Caco-2 (cell line): Measurements from ENCODE around the gene CSMD2. TPM values are rescaled to one million over a fixed set of nuclear protein-coding genes. Genes with fewer than 3 reads are reported as not detected.
A peak's percentile ranks its signal among the peaks of the same experiment; 100 is the strongest.

Experiments used
- Bru-seq: library from RNA; stranded (reverse); fragments of 400-500 nt; gene quantifications from one replicate; lab custom pipeline; 2021; lab: Mats Ljungman, UMichigan
- BruChase-seq, 2 experiments: library from RNA; stranded (reverse); fragments of 400-500 nt; gene quantifications; one replicate each; lab custom pipeline; 2021; lab: Mats Ljungman, UMichigan
- BruUV-seq: library from RNA; stranded (reverse); fragments of 400-500 nt; replicated peaks from 2 replicates; lab custom pipeline; 2021; lab: Mats Ljungman, UMichigan
- CTCF ChIA-PET: fragments of 300-600 bp; sonication (Branson Sonifier 250); formaldehyde crosslinking; loops from one replicate; lab custom pipeline; 2022; ENCODE audit warnings: antibody characterized with exemption; lab: Charles Lee
- POLR2A ChIA-PET: fragments of 300-600 bp; sonication (Branson Sonifier 250); formaldehyde crosslinking; loops from one replicate; lab custom pipeline; 2022; ENCODE audit warnings: antibody characterized with exemption; lab: Charles Lee
- DNase-seq, 2 experiments: peaks; one replicate each; pipeline versions ENCODE4 v3.0.0 to v3.0.0-alpha.2; 2020 to 2022
- H3K27me3 ChIP-seq: replicated peaks from 2 replicates; pipeline ENCODE4 v1.6.0; 2011; ENCODE audit warnings: low read length; ENCODE audit not compliant: control insufficient read depth, insufficient read depth
- H3K36me3 ChIP-seq: 2 replicates; pipeline ENCODE4 v1.5.1; 2011; ENCODE audit warnings: low read length; ENCODE audit not compliant: control insufficient read depth, insufficient read depth
- H3K4me1 ChIP-seq: fragments of 250-450 bp; sonication (Bioruptor Pico); 2 replicates; pipeline ENCODE4 v1.5.1; 2020; ENCODE audit warnings: mild to moderate bottlenecking
- H3K4me3 ChIP-seq: 2 replicates; pipeline ENCODE4 v1.5.1; 2011; ENCODE audit warnings: low read depth, mild to moderate bottlenecking, control low read depth, low read length
- H3K9me3 ChIP-seq: fragments of 250-450 bp; sonication (Bioruptor Pico); 2 replicates; pipeline ENCODE4 v1.5.1; 2020; ENCODE audit warnings: mild to moderate bottlenecking, moderate library complexity
- H3K27ac Mint-ChIP-seq: one replicate; pipeline ENCODE4 v1.8.0; 2022; ENCODE audit warnings: mixed read lengths; ENCODE audit not compliant: unreplicated experiment
- H3K27me3 Mint-ChIP-seq: one replicate; pipeline ENCODE4 v1.8.0; 2022; ENCODE audit warnings: mixed read lengths; ENCODE audit not compliant: insufficient read depth, unreplicated experiment
- H3K36me3 Mint-ChIP-seq: one replicate; pipeline ENCODE4 v1.8.0; 2022; ENCODE audit warnings: mild to moderate bottlenecking, mixed read lengths; ENCODE audit not compliant: insufficient read depth, unreplicated experiment
- H3K4me1 Mint-ChIP-seq: one replicate; pipeline ENCODE4 v1.8.0; 2022; ENCODE audit warnings: low read depth, mixed read lengths; ENCODE audit not compliant: unreplicated experiment
- H3K4me3 Mint-ChIP-seq: one replicate; pipeline ENCODE4 v1.8.0; 2022; ENCODE audit warnings: mild to moderate bottlenecking, moderate library complexity, mixed read lengths; ENCODE audit not compliant: unreplicated experiment
- H3K9me3 Mint-ChIP-seq: one replicate; pipeline ENCODE4 v1.8.0; 2022; ENCODE audit warnings: mixed read lengths; ENCODE audit not compliant: unreplicated experiment
- CTCF ChIP-seq, 2 experiments: fragments of 200-600 bp in 1 of 2; IDR thresholded peaks; 1 replicate in 1 of 2; 2 replicates in 1 of 2; pipeline versions ENCODE4 v1.5.1 to v1.8.0; 2011 to 2022; ENCODE audit warnings: antibody characterized with exemption in 1 of 2, control low read depth in 1 of 2, inconsistent platforms in 1 of 2, low read depth in 1 of 2, low read length in 1 of 2, mild to moderate bottlenecking in 1 of 2, moderate library complexity in 1 of 2; ENCODE audit not compliant: insufficient read depth in 1 of 2, severe bottlenecking in 1 of 2, unreplicated experiment in 1 of 2
- intact Hi-C: fragments of 100-400 bp; cut with micrococcal nuclease; formaldehyde crosslinking; loops from one replicate; pipeline ENCODE4 v1.10.0; 2022; ENCODE audit not compliant: unreplicated experiment
- long read RNA-seq: library from polyadenylated mRNA; stranded (forward); transcript quantifications from one replicate; pipeline ENCODE4 v2.0.0, GENCODE V29; 2022
- total RNA-seq: library from RNA; stranded (reverse); gene quantifications from 2 replicates; pipeline ENCODE4 v1.2.3, GENCODE V29; 2022

CSMD2 gene
- total RNA-seq (not detected in 2 replicates), Bru-seq, nascent RNA (percentile 4 among the genes with signal in this experiment), BruChase-seq, experiment 1, labeled RNA remaining after a 2-hour chase (percentile 1 among the genes with signal in this experiment), BruChase-seq, experiment 2, labeled RNA remaining after a 6-hour chase (percentile 1 among the genes with signal in this experiment)
- long read RNA-seq: 0 reads

- Mint-ChIP-seq H3K9me3 (no peaks in the 10 kb centered on the region), H3K36me3 (no peaks in the 10 kb centered on the region), H3K27ac (no peak within 1 kb of the TSS), H3K4me1 (no peaks in the 10 kb centered on the region), H3K27me3 (peaks cover 29% of the 10 kb centered on the region), H3K4me3 (peak within 1 kb of the TSS; percentile 54)
- no peaks in the 10 kb centered on the region for H3K9me3 ChIP-seq
- no peak within 1 kb of the TSS for H3K4me3 ChIP-seq
- no peaks in the 10 kb centered on the region for H3K36me3 ChIP-seq
- peak in 1 of 2 experiments; percentile 1 for DNase-seq
- POLR2A ChIA-PET: no interaction called here
- intact Hi-C loops: no loop called here
- BruUV-seq: no TSS peak
- CTCF ChIA-PET: no interaction called here
- no peaks in the 10 kb centered on the region for H3K27me3 ChIP-seq
- no peaks in the 10 kb centered on the region for H3K4me1 ChIP-seq
- TF ChIP-seq CTCF (IDR thresholded peaks at IDR 0.05; ENCODE audit: insufficient read depth in 1 of 2, low read depth in 1 of 2, low read length in 1 of 2, severe bottlenecking in 1 of 2, unreplicated experiment in 1 of 2): no peak
Measured at GRCh38 chr1:34164771-34165391, at the start of gene CSMD2. Gene CSMD2, minus strand, starts transcription at chr1:34165230. Its CDS starts 133 bp downstream, at chr1:34165097.

- H3K27me3 ChIP-seq: no peaks in the 10 kb centered on the region
- H3K36me3 ChIP-seq: no peaks in the 10 kb centered on the region
- Mint-ChIP-seq H3K9me3 (no peaks in the 10 kb centered on the region), H3K4me3 (no peak overlapping the region), H3K36me3 (no peaks in the 10 kb centered on the region), H3K27me3 (peaks cover 8% of the 10 kb centered on the region), H3K4me1 (no peaks in the 10 kb centered on the region), H3K27ac (no peak overlapping the region)
- H3K4me3 ChIP-seq: no peak overlapping the region
- H3K4me1 ChIP-seq: no peaks in the 10 kb centered on the region
- ChIA-PET CTCF (no interaction called here), POLR2A (no interaction called here)
- TF ChIP-seq CTCF (IDR thresholded peaks at IDR 0.05; ENCODE audit: insufficient read depth in 1 of 2, low read depth in 1 of 2, low read length in 1 of 2, severe bottlenecking in 1 of 2, unreplicated experiment in 1 of 2): no peak
- H3K9me3 ChIP-seq: no peaks in the 10 kb centered on the region
- intact Hi-C loops: no loop called here
- no TSS peak for BruUV-seq
- DNase-seq: no peak
Measured at GRCh38 chr1:34213956-34214355, 48.9 kb upstream of the CSMD2 start.

GRCh38 chr1:34212673-34213072, 47.6 kb upstream of the CSMD2 start:
- TF ChIP-seq CTCF (IDR thresholded peaks at IDR 0.05; ENCODE audit: insufficient read depth in 1 of 2, low read depth in 1 of 2, low read length in 1 of 2, severe bottlenecking in 1 of 2, unreplicated experiment in 1 of 2): no peak
- Mint-ChIP-seq H3K9me3 (no peaks in the 10 kb centered on the region), H3K36me3 (no peaks in the 10 kb centered on the region), H3K27ac (no peak overlapping the region), H3K4me3 (no peak overlapping the region), H3K27me3 (peaks cover 3% of the 10 kb centered on the region), H3K4me1 (no peaks in the 10 kb centered on the region)
- intact Hi-C loops: no loop called here
- Histone ChIP-seq H3K4me3 (no peak overlapping the region), H3K27me3 (no peaks in the 10 kb centered on the region), H3K36me3 (no peaks in the 10 kb centered on the region), H3K9me3 (no peaks in the 10 kb centered on the region), H3K4me1 (no peaks in the 10 kb centered on the region)
- CTCF ChIA-PET: no interaction called here
- no peak for DNase-seq
- POLR2A ChIA-PET: no interaction called here
- no TSS peak for BruUV-seq
